Gastrocnemius medialis (tissue), 4 donors: ENCODE measurements around the gene PERM1.

Experiments
- CTCF ChIP-seq, 5 experiments: fragments of 450-650 bp in 3 of 5; fragments of 200-600 bp in 2 of 5; sonication (generic) in 2 of 5; IDR thresholded peaks in 4 of 5; conservative IDR thresholded peaks in 1 of 5; 1 replicate in 4 of 5; 2 replicates in 1 of 5; pipeline ENCODE4 v1.5.1; 2016 to 2019; ENCODE audit warnings: antibody characterized with exemption in 5 of 5, mild to moderate bottlenecking in 3 of 5, moderate library complexity in 3 of 5
- POLR2A ChIP-seq, 2 donors: fragments of 450-650 bp; IDR thresholded peaks; one replicate each; pipeline ENCODE4 v1.6.1; 2017; ENCODE audit warnings: antibody characterized with exemption in 2 of 2, mild to moderate bottlenecking in 2 of 2, moderate library complexity in 2 of 2

GRCh38 chr1:1020000-1020404, 38.1 kb upstream of the PERM1 start, which contains the start of gene AGRN:
- TF ChIP-seq CTCF (IDR thresholded peaks at IDR 0.05 in 4 of 5, conservative IDR thresholded peaks at IDR 0.05 in 1 of 5) (no peak), POLR2A (IDR thresholded peaks at IDR 0.05) (no peak)
